GM03348 (cell line): ENCODE results near the gene CHMP2B.

Source experiments
- DNase-seq: peaks from one replicate; pipeline ENCODE4 v3.0.0; 2012; ENCODE audit warnings: low spot score

The CHMP2B gene

GRCh38 chr3:87227104-87227834 lies at the start of gene CHMP2B:
CHMP2B (plus strand) TSS chr3:87227309; CDS start chr3:87227523, 214 bp downstream.
- DNase-seq = peak; percentile 94

GRCh38 chr3:87179642-87180041 lies 47.5 kb upstream of the CHMP2B start:
- no peak for DNase-seq

GRCh38 chr3:87181551-87181950 lies 45.6 kb upstream of the CHMP2B start:
- DNase-seq = no peak

- no peak for DNase-seq
These were observed 45.1 kb upstream of the CHMP2B start for GRCh38 chr3:87182023-87182422.

GRCh38 chr3:87186608-87187159 lies 40.4 kb upstream of the CHMP2B start:
- DNase-seq = peak; percentile 2

GRCh38 chr3:87191175-87191574 lies 35.9 kb upstream of the CHMP2B start:
- peak; percentile 5 for DNase-seq

GRCh38 chr3:87191641-87192040 lies 35.5 kb upstream of the CHMP2B start:
- peak; percentile 52 for DNase-seq

GRCh38 chr3:87196879-87197278 lies 30.2 kb upstream of the CHMP2B start:
- no peak for DNase-seq

GRCh38 chr3:87197531-87197930 lies 29.6 kb upstream of the CHMP2B start:
- no peak for DNase-seq

GRCh38 chr3:87198774-87199173 lies 28.3 kb upstream of the CHMP2B start:
- no peak for DNase-seq

- no peak for DNase-seq
These were observed 27.5 kb upstream of the CHMP2B start for GRCh38 chr3:87199628-87200027.

GRCh38 chr3:87200060-87200647 lies 27.0 kb upstream of the CHMP2B start:
- DNase-seq = peak; percentile 6

GRCh38 chr3:87201727-87202126 lies 25.4 kb upstream of the CHMP2B start:
- no peak for DNase-seq

- no peak for DNase-seq
These were observed 23.3 kb upstream of the CHMP2B start for GRCh38 chr3:87203809-87204208.

GRCh38 chr3:87206070-87206469 lies 21.0 kb upstream of the CHMP2B start:
- DNase-seq = peak; percentile 56

- DNase-seq = no peak
These were observed 20.5 kb upstream of the CHMP2B start for GRCh38 chr3:87206635-87207034.

GRCh38 chr3:87207460-87207859 lies 19.6 kb upstream of the CHMP2B start:
- DNase-seq = peak; percentile 67

- no peak for DNase-seq
These were observed 18.0 kb upstream of the CHMP2B start for GRCh38 chr3:87209111-87209510.

GRCh38 chr3:87218560-87218959 lies 8.5 kb upstream of the CHMP2B start:
- no peak for DNase-seq

GRCh38 chr3:87219611-87220010 lies 7.5 kb upstream of the CHMP2B start:
- peak; percentile 5 for DNase-seq

GRCh38 chr3:87225659-87226058 lies 1.4 kb upstream of the CHMP2B start:
- no peak for DNase-seq

GRCh38 chr3:87227835-87228144 lies 681 bp downstream of the CHMP2B start:
- no peak for DNase-seq

- DNase-seq = peak; percentile 55
These were observed 1.2 kb downstream of the CHMP2B start for GRCh38 chr3:87228316-87228715.

- DNase-seq = no peak
These were observed 2.0 kb downstream of the CHMP2B start for GRCh38 chr3:87229113-87229512.
